Nucleus accumbens (tissue), 56 donors: ENCODE results near the gene CYP26B1.
A peak's percentile ranks its signal among the peaks of the same experiment; 100 is the strongest.
"Not testable (repeated sequence)": the region's sequence is repeated elsewhere in the genome, so short reads cannot be mapped to it uniquely, and the experiment has no call there.

Source experiments
- DNase-seq, 56 donors: peaks; one replicate each; lab custom pipeline; 2025; lab: John Stamatoyannopoulos, UW

Gene CYP26B1

GRCh38 chr2:72089028-72089427 is 58.6 kb downstream of the CYP26B1 start:
- DNase-seq: no peak

- DNase-seq: not testable (repeated sequence)
These were observed 60.6 kb downstream of the CYP26B1 start for GRCh38 chr2:72086871-72087633.

GRCh38 chr2:72085513-72085912 is 62.1 kb downstream of the CYP26B1 start:
- no peak for DNase-seq

GRCh38 chr2:72085036-72085435 is 62.6 kb downstream of the CYP26B1 start:
- DNase-seq: no peak

GRCh38 chr2:72084584-72084976 is 63.1 kb downstream of the CYP26B1 start:
- no peak for DNase-seq

- DNase-seq: no peak
These were observed 63.7 kb downstream of the CYP26B1 start for GRCh38 chr2:72083751-72084583.

GRCh38 chr2:72082887-72083286 is 64.8 kb downstream of the CYP26B1 start:
- DNase-seq: no peak

- peak in 1 of 56 donors; percentile 44 for DNase-seq
These were observed 65.6 kb downstream of the CYP26B1 start for GRCh38 chr2:72082021-72082601.

GRCh38 chr2:72081451-72081850 is 66.2 kb downstream of the CYP26B1 start:
- DNase-seq: peak in 12 of 56 donors; percentile 5 to 56 (median 28)

- DNase-seq: no peak
These were observed 67.1 kb downstream of the CYP26B1 start for GRCh38 chr2:72080286-72081145.
